ENCODE results near the gene CALHM3. TPM values are rescaled to one million over a fixed set of nuclear protein-coding genes. Genes with fewer than 3 reads are reported as not detected.

The CALHM3 gene
- total RNA-seq, 2 experiments from 2014 or later: not detected

- Histone ChIP-seq H3K9me3 (ENCODE audit: low read length) (no peaks in the 10 kb centered on the region), H3K27ac (ENCODE audit: low read depth, low read length, poor library complexity, severe bottlenecking) (peak overlapping the region; percentile 4), H3K4me3 (ENCODE audit: low read depth, low read length, poor library complexity, severe bottlenecking) (no peak overlapping the region), H2AFZ (ENCODE audit: low read length) (no peak overlapping the region), H3K4me2 (ENCODE audit: low read length) (peak overlapping the region; percentile 40), H4K20me1 (ENCODE audit: insufficient read depth, low read length) (no peaks in the 10 kb centered on the region), H3K79me2 (ENCODE audit: insufficient read depth, low read depth, low read length) (no peaks in the 10 kb centered on the region), H3K4me1 (ENCODE audit: insufficient read depth, low read length, poor library complexity, severe bottlenecking) (peaks cover 19% of the 10 kb centered on the region), H3K9me2 (ENCODE audit: insufficient read depth, low read length) (no peaks in the 10 kb centered on the region), H3K36me3 (ENCODE audit: insufficient read depth, low read length) (no peaks in the 10 kb centered on the region)
- CTCF ChIA-PET (ENCODE audit: unreplicated experiment): interaction anchor here (0.7 kb wide), 1 partner anchor 38 kb away, joined by 5 read pairs; no protein-coding TSS in a partner anchor
- DNase-seq (ENCODE audit: low spot score): peak; percentile 85
- TF ChIP-seq CTCF (conservative IDR thresholded peaks at IDR 0.05; ENCODE audit: low read length): peak; percentile 57; the same call in 1 of the 2 replicates
- TF ChIP-seq EZH2phosphoT487 (IDR thresholded peaks at IDR 0.05; ENCODE audit: borderline replicate concordance, low read depth, low read length): no peak
- intact Hi-C loops (cut with micrococcal nuclease; ENCODE audit: unreplicated experiment): loop anchor here (1.0 to 5.0 kb wide), 2 partner anchors 35 to 85 kb away; no protein-coding TSS in a partner anchor
- BruUV-seq (replicated peaks): no TSS peak
- POLR2A ChIA-PET: no interaction called here
These were observed 28.5 kb upstream of the CALHM3 start for GRCh38 chr10:103507235-103508191.

GRCh38 chr10:103506061-103506460 is 27.0 kb upstream of the CALHM3 start:
- TF ChIP-seq CTCF (conservative IDR thresholded peaks at IDR 0.05; ENCODE audit: low read length): no peak
- TF ChIP-seq EZH2phosphoT487 (IDR thresholded peaks at IDR 0.05; ENCODE audit: borderline replicate concordance, low read depth, low read length): no peak
- Histone ChIP-seq H3K27ac (ENCODE audit: low read depth, low read length, poor library complexity, severe bottlenecking) (no peak overlapping the region), H2AFZ (ENCODE audit: low read length) (no peak overlapping the region), H3K4me1 (ENCODE audit: insufficient read depth, low read length, poor library complexity, severe bottlenecking) (peaks cover 19% of the 10 kb centered on the region), H3K9me3 (ENCODE audit: low read length) (no peaks in the 10 kb centered on the region), H3K36me3 (ENCODE audit: insufficient read depth, low read length) (no peaks in the 10 kb centered on the region), H3K4me2 (ENCODE audit: low read length) (no peak overlapping the region), H3K4me3 (ENCODE audit: low read depth, low read length, poor library complexity, severe bottlenecking) (no peak overlapping the region), H4K20me1 (ENCODE audit: insufficient read depth, low read length) (no peaks in the 10 kb centered on the region), H3K9me2 (ENCODE audit: insufficient read depth, low read length) (no peaks in the 10 kb centered on the region), H3K79me2 (ENCODE audit: insufficient read depth, low read depth, low read length) (no peaks in the 10 kb centered on the region)
- intact Hi-C loops (cut with micrococcal nuclease; ENCODE audit: unreplicated experiment): loop anchor here (5.0 kb wide), 1 partner anchor 36 kb away; no protein-coding TSS in a partner anchor
- ChIA-PET POLR2A (interaction anchor here (0.6 to 1.2 kb wide), 2 partner anchors 13 to 77 kb away, joined by 3 to 7 read pairs; no protein-coding TSS in a partner anchor), CTCF (ENCODE audit: unreplicated experiment) (interaction anchor here (0.6 to 1.1 kb wide), 2 partner anchors 37 to 53 kb away, joined by 4 to 5 read pairs; no protein-coding TSS in a partner anchor)
- no TSS peak for BruUV-seq (replicated peaks)
- no peak for DNase-seq (ENCODE audit: low spot score)
